ENCODE data around the gene BAD.
"Not testable (repeated sequence)": the region's sequence is repeated elsewhere in the genome, so short reads cannot be mapped to it uniquely, and the experiment has no call there.

The BAD gene

DNA sequence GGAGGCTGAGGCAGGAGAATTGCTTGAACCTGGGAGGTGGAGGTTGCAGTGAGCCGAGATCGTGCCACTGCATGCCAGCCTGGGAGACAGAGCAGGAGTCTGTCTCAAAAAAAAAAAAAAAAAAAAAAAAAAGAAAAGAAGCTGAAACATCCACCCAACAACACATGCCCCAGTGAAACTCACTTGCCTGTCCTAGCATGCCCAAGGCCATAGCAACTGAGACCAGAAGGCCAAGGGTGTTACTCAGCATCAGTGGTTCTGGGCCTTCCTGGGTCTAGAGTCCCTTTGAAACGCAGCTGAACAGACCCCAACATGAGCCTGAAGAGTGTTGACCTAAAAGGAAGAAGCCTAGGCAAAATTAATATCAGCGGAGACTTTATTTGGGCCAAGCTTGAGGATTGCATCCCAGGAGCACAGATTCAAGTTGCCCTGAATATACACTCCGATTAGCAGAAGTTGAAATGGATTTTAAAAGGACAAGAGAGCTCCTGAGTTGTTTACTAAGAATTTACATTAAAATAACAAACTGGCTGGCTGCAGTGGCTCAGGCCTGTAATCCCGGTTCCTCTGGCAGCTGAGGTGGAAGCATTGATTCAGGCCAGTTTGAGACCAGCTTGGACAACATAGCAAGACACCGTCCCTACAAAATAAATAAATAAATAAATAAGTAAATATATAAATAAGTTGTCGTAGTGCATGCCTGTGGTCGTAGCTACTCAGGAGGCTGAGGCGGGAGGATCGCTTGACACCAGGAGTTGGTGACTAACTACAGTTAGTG, 40.4 kb upstream of the BAD start:
- Histone ChIP-seq H4K20me1 (ENCODE audit: insufficient read depth, low read length) (no peaks in the 10 kb centered on the region), H3K9me3 (replicated peaks; ENCODE audit: insufficient read depth, low read length) (no peaks in the 10 kb centered on the region), H3K9me2 (replicated peaks; ENCODE audit: insufficient read depth, low read length) (no peaks in the 10 kb centered on the region), H3K4me1 (ENCODE audit: low read length) (no peaks in the 10 kb centered on the region), H3K4me2 (ENCODE audit: low read depth, low read length) (no peak overlapping the region), H2AFZ (ENCODE audit: low read length) (no peak overlapping the region), H3K27me3 (replicated peaks; ENCODE audit: insufficient read depth, low read length) (0 out of 2 replicates have a peak, but pooled peaks cover 3% of the 10 kb centered on the region), H3K9ac (ENCODE audit: low read length) (no peak overlapping the region), H3K36me3 (replicated peaks; ENCODE audit: insufficient read depth, low read length) (no peaks in the 10 kb centered on the region), H3K27ac (ENCODE audit: low read length) (no peak overlapping the region), H3F3A (ENCODE audit: insufficient read depth, low read length) (no peaks in the 10 kb centered on the region), H3K79me2 (ENCODE audit: low read length) (no peaks in the 10 kb centered on the region), H3K4me3 (ENCODE audit: low read length) (no peak overlapping the region)
- TF ChIP-seq EZH2 (optimal IDR thresholded peaks at IDR 0.05; ENCODE audit: low read depth, low read length), result no peak
- DNase-seq, result no peak

DNA sequence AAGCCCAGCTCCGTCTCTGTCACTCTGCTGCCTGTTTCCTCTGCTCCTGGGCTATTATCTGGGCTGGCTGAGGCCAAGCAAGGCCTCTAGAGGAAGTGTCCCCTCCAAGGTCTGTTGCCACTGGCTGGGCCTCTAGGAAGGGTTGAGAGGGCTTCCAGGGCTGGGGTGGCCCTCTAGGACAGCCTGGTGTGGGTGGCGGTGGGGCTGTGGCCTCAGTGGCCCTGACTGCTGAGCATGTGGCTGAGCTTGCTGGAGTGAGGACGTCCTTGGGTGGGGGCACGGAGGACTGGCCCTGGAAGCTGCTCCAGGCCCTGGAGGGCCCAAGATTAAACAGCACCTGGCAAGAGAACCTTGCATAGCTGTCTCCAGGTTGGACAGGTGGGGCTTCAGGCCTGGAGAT, 39.5 kb upstream of the BAD start:
- H3K4me1 ChIP-seq (ENCODE audit: low read length); H3K9ac ChIP-seq (ENCODE audit: low read length); H3K9me3 ChIP-seq (replicated peaks; ENCODE audit: insufficient read depth, low read length); DNase-seq; H3K79me2 ChIP-seq (ENCODE audit: low read length); H3K9me2 ChIP-seq (replicated peaks; ENCODE audit: insufficient read depth, low read length); H3F3A ChIP-seq (ENCODE audit: insufficient read depth, low read length); H3K27me3 ChIP-seq (replicated peaks; ENCODE audit: insufficient read depth, low read length); H3K4me3 ChIP-seq (ENCODE audit: low read length); H3K4me2 ChIP-seq (ENCODE audit: low read depth, low read length); H4K20me1 ChIP-seq (ENCODE audit: insufficient read depth, low read length); H3K27ac ChIP-seq (ENCODE audit: low read length); H2AFZ ChIP-seq (ENCODE audit: low read length); H3K36me3 ChIP-seq (replicated peaks; ENCODE audit: insufficient read depth, low read length): not testable (repeated sequence)

DNA sequence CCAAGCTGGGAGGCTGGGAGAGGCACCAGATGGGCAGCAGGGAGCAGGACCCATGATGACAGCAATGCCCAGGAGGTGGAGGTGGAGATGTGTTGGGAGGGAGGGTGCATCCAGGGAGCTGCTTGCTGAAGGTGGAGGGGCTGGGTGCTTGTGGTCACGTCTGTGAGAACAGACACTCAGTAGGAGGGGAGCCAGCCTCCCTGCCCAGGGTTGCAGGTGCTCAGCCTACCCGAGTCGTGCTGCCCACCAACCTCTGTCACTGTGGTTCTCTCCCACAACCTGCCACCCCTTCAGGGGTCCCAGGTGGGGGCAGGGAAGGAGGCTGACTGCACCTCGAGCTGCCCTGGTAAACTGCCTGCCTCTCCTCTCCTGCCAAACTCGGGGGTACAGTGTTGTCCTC, 38.9 kb upstream of the BAD start:
- H3K4me1 ChIP-seq (ENCODE audit: low read length), result peaks cover 6% of the 10 kb centered on the region
- H3K36me3 ChIP-seq (replicated peaks; ENCODE audit: insufficient read depth, low read length), result no peaks in the 10 kb centered on the region
- peaks cover 7% of the 10 kb centered on the region for H3F3A ChIP-seq (ENCODE audit: insufficient read depth, low read length)
- H3K27ac ChIP-seq (ENCODE audit: low read length), result no peak overlapping the region
- H3K4me3 ChIP-seq (ENCODE audit: low read length), result no peak overlapping the region
- H3K4me2 ChIP-seq (ENCODE audit: low read depth, low read length), result no peak overlapping the region
- no peaks in the 10 kb centered on the region for H4K20me1 ChIP-seq (ENCODE audit: insufficient read depth, low read length)
- no peak overlapping the region for H2AFZ ChIP-seq (ENCODE audit: low read length)
- H3K9me3 ChIP-seq (replicated peaks; ENCODE audit: insufficient read depth, low read length), result no peaks in the 10 kb centered on the region
- 0 out of 2 replicates have a peak, but pooled peaks cover 3% of the 10 kb centered on the region for H3K27me3 ChIP-seq (replicated peaks; ENCODE audit: insufficient read depth, low read length)
- TF ChIP-seq EZH2 (optimal IDR thresholded peaks at IDR 0.05; ENCODE audit: low read depth, low read length), result no peak
- DNase-seq, result no peak
- H3K9ac ChIP-seq (ENCODE audit: low read length), result no peak overlapping the region
- H3K9me2 ChIP-seq (replicated peaks; ENCODE audit: insufficient read depth, low read length), result no peaks in the 10 kb centered on the region
- H3K79me2 ChIP-seq (ENCODE audit: low read length), result peaks cover 9% of the 10 kb centered on the region; the same call in 1 of the 2 replicates

DNA sequence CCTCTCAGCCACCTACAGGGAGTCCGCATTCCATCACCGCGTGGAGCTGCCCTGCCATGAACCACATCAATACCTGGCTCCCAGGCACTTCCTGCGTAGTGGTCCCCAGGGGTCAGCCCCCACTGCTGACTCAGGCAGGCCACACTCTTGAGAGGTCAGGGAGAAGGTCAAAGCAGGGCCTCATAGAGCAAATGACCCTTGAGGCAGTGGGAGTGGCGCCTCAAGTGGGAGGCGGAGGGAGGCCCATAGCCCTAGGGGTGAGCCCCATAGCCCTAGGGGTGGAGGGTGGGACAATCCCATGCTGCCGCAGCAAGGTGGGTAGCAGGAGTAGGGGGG, 38.4 kb upstream of the BAD start:
- Histone ChIP-seq H3K27ac (ENCODE audit: low read length) (no peak overlapping the region), H3K79me2 (ENCODE audit: low read length) (peaks cover 9% of the 10 kb centered on the region; the same call in 1 of the 2 replicates), H3K27me3 (replicated peaks; ENCODE audit: insufficient read depth, low read length) (0 out of 2 replicates have a peak, but pooled peaks cover 3% of the 10 kb centered on the region), H3F3A (ENCODE audit: insufficient read depth, low read length) (peaks cover 11% of the 10 kb centered on the region), H3K9me3 (replicated peaks; ENCODE audit: insufficient read depth, low read length) (no peaks in the 10 kb centered on the region), H3K4me2 (ENCODE audit: low read depth, low read length) (no peak overlapping the region), H4K20me1 (ENCODE audit: insufficient read depth, low read length) (no peaks in the 10 kb centered on the region), H3K4me3 (ENCODE audit: low read length) (no peak overlapping the region), H3K36me3 (replicated peaks; ENCODE audit: insufficient read depth, low read length) (no peaks in the 10 kb centered on the region), H3K4me1 (ENCODE audit: low read length) (peaks cover 6% of the 10 kb centered on the region), H2AFZ (ENCODE audit: low read length) (no peak overlapping the region), H3K9me2 (replicated peaks; ENCODE audit: insufficient read depth, low read length) (no peaks in the 10 kb centered on the region), H3K9ac (ENCODE audit: low read length) (no peak overlapping the region)
- no peak for DNase-seq
- TF ChIP-seq, protein P1, sequence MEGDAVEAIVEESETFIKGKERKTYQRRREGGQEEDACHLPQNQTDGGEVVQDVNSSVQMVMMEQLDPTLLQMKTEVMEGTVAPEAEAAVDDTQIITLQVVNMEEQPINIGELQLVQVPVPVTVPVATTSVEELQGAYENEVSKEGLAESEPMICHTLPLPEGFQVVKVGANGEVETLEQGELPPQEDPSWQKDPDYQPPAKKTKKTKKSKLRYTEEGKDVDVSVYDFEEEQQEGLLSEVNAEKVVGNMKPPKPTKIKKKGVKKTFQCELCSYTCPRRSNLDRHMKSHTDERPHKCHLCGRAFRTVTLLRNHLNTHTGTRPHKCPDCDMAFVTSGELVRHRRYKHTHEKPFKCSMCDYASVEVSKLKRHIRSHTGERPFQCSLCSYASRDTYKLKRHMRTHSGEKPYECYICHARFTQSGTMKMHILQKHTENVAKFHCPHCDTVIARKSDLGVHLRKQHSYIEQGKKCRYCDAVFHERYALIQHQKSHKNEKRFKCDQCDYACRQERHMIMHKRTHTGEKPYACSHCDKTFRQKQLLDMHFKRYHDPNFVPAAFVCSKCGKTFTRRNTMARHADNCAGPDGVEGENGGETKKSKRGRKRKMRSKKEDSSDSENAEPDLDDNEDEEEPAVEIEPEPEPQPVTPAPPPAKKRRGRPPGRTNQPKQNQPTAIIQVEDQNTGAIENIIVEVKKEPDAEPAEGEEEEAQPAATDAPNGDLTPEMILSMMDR (IDR thresholded peaks at IDR 0.05; ENCODE audit: low read length), result no peak
- no peak for TF ChIP-seq EZH2phosphoT487 (IDR thresholded peaks at IDR 0.05; ENCODE audit: low read length)
- TF ChIP-seq EZH2 (optimal IDR thresholded peaks at IDR 0.05; ENCODE audit: low read depth, low read length), result no peak

Measured in MM.1S (cell line).